Activated T-helper 1 cell treated with anti-CD3 and anti-CD28 coated beads, Interleukin-12 subunit alpha, Interleukin-12 subunit beta, Interleukin-2, Interleukin-4 antibody, amounts not matched to agents 30 ng/mL and 10 ng/mL and 1 ng/mL, durations not matched to agents 14 hours and 24 hours and 36 hours (primary cell): Measurements from ENCODE around the gene ZNF512B. TPM values are rescaled to one million over a fixed set of nuclear protein-coding genes. Genes with fewer than 3 reads are reported as not detected.
A peak's percentile ranks its signal among the peaks of the same experiment; 100 is the strongest.
"Not testable (repeated sequence)": the region's sequence is repeated elsewhere in the genome, so short reads cannot be mapped to it uniquely, and the experiment has no call there.

ENCODE experiments used
- DNase-seq: peaks from one replicate; pipeline ENCODE4 v3.0.0; 2021; ENCODE audit warnings: low spot score
- H3K27ac Mint-ChIP-seq: one replicate; pipeline ENCODE4 v1.8.0; 2021; ENCODE audit warnings: mild to moderate bottlenecking, mixed read lengths
- H3K27me3 Mint-ChIP-seq: one replicate; pipeline ENCODE4 v1.8.0; 2022; ENCODE audit warnings: mild to moderate bottlenecking, moderate library complexity, mixed read lengths; ENCODE audit not compliant: insufficient read depth
- H3K36me3 Mint-ChIP-seq: one replicate; pipeline ENCODE4 v1.8.0; 2021; ENCODE audit warnings: low read depth, mixed read lengths
- H3K4me1 Mint-ChIP-seq: one replicate; pipeline ENCODE4 v1.8.0; 2021; ENCODE audit warnings: low read depth, mixed read lengths
- H3K4me3 Mint-ChIP-seq: one replicate; pipeline ENCODE4 v1.8.0; 2021; ENCODE audit warnings: mild to moderate bottlenecking, moderate library complexity, mixed read lengths
- H3K9me3 Mint-ChIP-seq: one replicate; pipeline ENCODE4 v1.8.0; 2021; ENCODE audit warnings: mixed read lengths
- intact Hi-C: fragments of 100-400 bp; cut with micrococcal nuclease; formaldehyde crosslinking; loops from one replicate; pipeline ENCODE4 v1.15.1; 2024
- total RNA-seq: library from RNA; stranded (reverse); gene quantifications from 2 replicates; pipeline ENCODE4 v1.2.3, GENCODE V29; 2022

Gene ZNF512B, protein sequence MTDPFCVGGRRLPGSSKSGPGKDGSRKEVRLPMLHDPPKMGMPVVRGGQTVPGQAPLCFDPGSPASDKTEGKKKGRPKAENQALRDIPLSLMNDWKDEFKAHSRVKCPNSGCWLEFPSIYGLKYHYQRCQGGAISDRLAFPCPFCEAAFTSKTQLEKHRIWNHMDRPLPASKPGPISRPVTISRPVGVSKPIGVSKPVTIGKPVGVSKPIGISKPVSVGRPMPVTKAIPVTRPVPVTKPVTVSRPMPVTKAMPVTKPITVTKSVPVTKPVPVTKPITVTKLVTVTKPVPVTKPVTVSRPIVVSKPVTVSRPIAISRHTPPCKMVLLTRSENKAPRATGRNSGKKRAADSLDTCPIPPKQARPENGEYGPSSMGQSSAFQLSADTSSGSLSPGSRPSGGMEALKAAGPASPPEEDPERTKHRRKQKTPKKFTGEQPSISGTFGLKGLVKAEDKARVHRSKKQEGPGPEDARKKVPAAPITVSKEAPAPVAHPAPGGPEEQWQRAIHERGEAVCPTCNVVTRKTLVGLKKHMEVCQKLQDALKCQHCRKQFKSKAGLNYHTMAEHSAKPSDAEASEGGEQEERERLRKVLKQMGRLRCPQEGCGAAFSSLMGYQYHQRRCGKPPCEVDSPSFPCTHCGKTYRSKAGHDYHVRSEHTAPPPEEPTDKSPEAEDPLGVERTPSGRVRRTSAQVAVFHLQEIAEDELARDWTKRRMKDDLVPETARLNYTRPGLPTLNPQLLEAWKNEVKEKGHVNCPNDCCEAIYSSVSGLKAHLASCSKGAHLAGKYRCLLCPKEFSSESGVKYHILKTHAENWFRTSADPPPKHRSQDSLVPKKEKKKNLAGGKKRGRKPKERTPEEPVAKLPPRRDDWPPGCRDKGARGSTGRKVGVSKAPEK
- total RNA-seq = 28.0 and 28.3 TPM in 2 replicates

DNA sequence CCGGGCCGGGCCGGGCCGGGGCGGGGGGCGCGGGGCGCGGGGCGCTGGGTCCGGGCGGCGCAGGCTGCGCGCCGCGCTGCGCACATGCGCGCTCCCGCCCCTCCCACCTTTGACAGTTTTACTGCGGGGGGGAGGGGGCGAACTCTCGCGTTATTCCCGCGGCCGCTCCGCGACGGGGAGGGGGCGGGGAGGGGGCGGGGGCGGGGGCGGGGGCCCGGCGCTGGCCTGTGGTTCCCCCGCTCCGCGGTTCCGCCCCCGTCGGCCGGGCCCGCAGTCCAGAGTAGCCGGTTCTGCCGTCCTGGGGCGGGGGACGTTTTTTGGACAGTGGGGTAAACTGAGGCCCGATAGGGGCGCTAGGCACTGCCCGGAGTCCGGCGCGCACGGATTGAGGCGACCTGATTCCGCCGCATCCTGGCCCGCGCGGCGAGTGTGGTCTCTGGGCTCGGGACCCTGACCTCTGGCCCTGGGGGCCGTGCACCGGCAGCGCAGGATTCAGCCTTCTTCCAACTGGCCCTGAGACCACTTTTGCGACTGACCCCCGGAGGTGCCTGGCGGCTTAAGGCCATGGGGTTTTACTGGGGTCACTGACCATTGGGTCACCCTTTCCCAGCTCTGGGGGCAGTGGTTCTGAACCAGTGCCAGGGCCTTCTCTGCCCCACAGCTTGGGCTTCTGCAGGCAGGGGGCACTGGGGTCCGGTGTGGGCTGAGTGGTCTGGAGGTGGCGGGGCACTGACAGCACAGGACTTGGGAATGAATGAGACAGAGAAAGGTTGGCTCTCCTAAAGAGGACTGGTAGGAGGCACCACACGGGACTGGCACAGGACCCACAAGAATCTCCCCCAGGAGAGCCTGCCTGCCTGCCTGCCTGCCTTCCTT is at the start of gene ZNF512B:
Gene ZNF512B, minus strand, starts transcription at position 93 of the 876 bp plus-strand sequence. CDS start 1,980 bp downstream, outside the sequence.
- Mint-ChIP-seq H3K9me3 (no peaks in the 10 kb centered on the region), H3K27ac (peak within 1 kb of the TSS; percentile 82), H3K4me3 (peak within 1 kb of the TSS; percentile 88), H3K36me3 (peaks cover 20% of the 10 kb centered on the region), H3K27me3 (peaks cover 2% of the 10 kb centered on the region), H3K4me1 (peaks cover 23% of the 10 kb centered on the region)
- peak; percentile 54 for DNase-seq
- intact Hi-C loops = loop anchor here (1.0 to 10.0 kb wide), 4 partner anchors 8 to 235 kb away; partner anchors contain the start of genes LIME1 and SLC2A4RG

DNA sequence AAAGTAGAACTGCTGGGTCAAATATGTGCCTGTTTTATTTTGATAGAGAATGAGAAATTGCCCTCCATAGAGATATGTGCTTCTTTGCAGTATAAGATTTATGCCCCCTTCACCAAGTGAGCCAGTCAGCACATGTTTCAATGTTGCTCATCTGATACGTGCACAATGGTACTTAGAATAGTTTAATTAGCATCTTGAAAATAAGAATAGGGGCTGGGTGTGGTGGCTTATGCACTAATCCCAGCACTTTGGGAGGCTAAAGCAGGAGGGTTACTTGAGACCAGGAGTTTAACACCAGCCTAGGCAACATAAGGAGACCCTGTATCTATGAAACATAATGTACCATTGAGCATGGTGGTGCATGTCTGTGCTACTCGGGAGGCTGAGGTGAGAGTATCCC is 45.9 kb upstream of the ZNF512B start:
- Mint-ChIP-seq H3K9me3 (no peaks in the 10 kb centered on the region), H3K4me1 (peaks cover 34% of the 10 kb centered on the region), H3K27me3 (no peaks in the 10 kb centered on the region), H3K36me3 (peaks cover 50% of the 10 kb centered on the region), H3K4me3 (no peak overlapping the region), H3K27ac (no peak overlapping the region)
- DNase-seq = no peak
- intact Hi-C loops = no loop called here

DNA sequence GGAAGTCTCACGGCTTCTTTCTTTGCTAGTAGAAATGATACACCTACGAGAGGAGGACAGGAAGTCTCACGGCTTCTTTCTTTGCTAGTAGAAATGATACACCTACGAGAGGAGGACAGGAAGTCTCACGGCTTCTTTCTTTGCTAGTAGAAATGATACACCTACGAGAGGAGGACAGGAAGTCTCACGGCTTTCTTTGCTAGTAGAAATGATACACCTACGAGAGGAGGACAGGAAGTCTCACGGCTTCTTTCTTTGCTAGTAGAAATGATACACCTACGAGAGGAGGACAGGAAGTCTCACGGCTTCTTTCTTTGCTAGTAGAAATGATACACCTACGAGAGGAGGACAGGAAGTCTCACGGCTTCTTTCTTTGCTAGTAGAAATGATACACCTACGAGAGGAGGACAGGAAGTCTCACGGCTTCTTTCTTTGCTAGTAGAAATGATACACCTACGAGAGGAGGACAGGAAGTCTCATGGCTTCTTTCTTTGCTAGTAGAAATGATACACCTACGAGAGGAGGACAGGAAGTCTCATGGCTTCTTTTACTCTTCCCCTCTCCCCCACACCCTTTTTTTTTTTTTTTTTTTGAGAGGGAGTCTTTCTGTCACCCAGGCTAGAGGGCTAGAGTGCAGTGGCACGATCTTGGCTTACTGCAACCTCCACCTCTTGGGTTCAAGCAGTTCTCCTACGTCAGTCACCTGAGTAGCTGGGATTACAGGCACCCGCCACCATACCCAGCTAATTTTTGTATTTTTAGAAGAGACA is 42.8 kb upstream of the ZNF512B start:
- Mint-ChIP-seq H3K27ac (peak overlapping the region; percentile 94), H3K9me3 (peaks cover 13% of the 10 kb centered on the region), H3K36me3 (peaks cover 58% of the 10 kb centered on the region), H3K4me1 (peaks cover 55% of the 10 kb centered on the region), H3K4me3 (peak overlapping the region; percentile 33)
- H3K27me3 Mint-ChIP-seq, intact Hi-C loops, DNase-seq: not testable (repeated sequence)

- Mint-ChIP-seq H3K4me1 (peaks cover 55% of the 10 kb centered on the region), H3K27ac (peak overlapping the region; percentile 76), H3K27me3 (no peaks in the 10 kb centered on the region), H3K4me3 (no peak overlapping the region), H3K36me3 (peaks cover 58% of the 10 kb centered on the region), H3K9me3 (peaks cover 13% of the 10 kb centered on the region)
- intact Hi-C loops = no loop called here
- DNase-seq = no peak
Measured at GRCh38 chr20:64011366-64011779, 41.6 kb upstream of the ZNF512B start.

- Mint-ChIP-seq H3K9me3 (peaks cover 13% of the 10 kb centered on the region), H3K4me3 (no peak overlapping the region), H3K27me3 (no peaks in the 10 kb centered on the region), H3K4me1 (peaks cover 55% of the 10 kb centered on the region), H3K36me3 (peaks cover 59% of the 10 kb centered on the region), H3K27ac (peak overlapping the region; percentile 76)
- intact Hi-C loops = no loop called here
- no peak for DNase-seq
Measured at GRCh38 chr20:64010711-64011237, 41.0 kb upstream of the ZNF512B start.

DNA sequence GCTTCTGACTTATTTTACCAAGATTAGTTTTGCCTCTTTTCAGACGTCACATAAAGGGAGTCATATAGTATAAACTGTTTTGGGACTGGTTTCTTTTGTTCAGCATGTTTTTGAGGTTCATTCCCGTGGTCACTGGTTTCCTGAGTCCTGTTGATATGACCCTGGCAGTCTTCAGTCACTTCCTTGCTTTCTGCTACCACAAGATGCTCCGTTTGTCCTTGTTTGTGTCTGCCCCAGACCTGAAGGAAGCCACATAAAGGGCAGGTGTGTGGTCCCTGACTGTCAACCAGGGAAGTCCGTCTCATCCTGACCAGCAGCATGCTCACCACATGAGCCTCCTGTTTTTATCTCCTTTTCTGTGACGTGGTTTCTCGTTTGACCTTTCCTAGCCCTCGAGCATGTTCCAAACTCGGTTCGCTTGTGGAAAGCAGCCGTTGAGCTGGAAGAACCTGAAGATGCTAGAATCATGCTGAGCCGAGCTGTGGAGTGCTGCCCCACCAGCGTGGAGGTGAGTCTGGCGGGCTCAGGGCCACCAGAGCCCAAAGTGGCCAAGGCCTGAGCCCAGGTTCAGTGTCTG is 40.2 kb upstream of the ZNF512B start:
- Mint-ChIP-seq H3K4me1 (peaks cover 48% of the 10 kb centered on the region), H3K27ac (peak overlapping the region; percentile 50), H3K27me3 (no peaks in the 10 kb centered on the region), H3K4me3 (peak overlapping the region; percentile 1), H3K36me3 (peaks cover 57% of the 10 kb centered on the region), H3K9me3 (peaks cover 13% of the 10 kb centered on the region)
- intact Hi-C loops = no loop called here
- DNase-seq = no peak

DNA sequence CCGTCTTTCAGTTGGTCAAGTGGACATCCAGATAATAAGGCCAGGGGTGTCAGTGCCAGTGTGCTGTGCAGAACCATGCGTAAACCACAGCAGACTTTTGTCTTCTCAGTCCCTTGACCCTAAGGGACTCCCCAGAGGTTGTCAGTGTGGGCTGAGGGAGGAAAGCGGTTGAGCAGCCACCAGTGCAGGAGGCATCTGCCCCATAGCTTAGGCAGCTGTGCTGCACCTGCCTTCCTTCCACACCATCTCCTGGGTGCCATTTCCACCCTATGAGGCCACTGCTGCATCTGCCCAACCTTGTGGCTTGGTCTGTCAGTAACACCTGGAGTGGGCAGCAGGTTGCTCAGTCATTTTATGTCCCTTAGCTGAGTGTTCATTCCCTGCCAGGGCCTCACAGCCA is 37.2 kb upstream of the ZNF512B start:
- no peak for DNase-seq
- Mint-ChIP-seq H3K4me1 (peaks cover 29% of the 10 kb centered on the region), H3K27ac (no peak overlapping the region), H3K36me3 (peaks cover 52% of the 10 kb centered on the region), H3K27me3 (no peaks in the 10 kb centered on the region), H3K9me3 (peaks cover 13% of the 10 kb centered on the region), H3K4me3 (no peak overlapping the region)
- intact Hi-C loops = no loop called here

DNA sequence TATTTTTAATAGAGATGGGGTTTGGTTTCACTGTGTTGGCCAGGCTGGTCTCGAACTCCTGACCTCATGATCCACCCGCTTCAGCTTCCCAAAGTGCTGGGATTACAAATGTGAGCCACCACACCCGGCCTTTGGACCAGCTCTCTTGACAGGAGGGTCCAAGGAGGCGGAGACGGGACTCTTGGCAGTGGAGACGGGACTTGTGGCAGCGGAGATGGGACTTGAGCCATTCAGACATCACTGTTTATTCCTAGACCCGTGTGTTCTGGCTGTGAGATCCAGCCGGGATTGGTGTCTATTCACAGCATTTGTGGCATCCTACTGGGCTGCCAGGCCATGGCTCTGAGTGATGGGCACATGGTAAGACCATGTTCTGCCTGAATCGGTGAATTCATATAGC is 36.8 kb upstream of the ZNF512B start:
- Mint-ChIP-seq H3K9me3 (peaks cover 13% of the 10 kb centered on the region), H3K4me1 (peaks cover 28% of the 10 kb centered on the region), H3K36me3 (peaks cover 55% of the 10 kb centered on the region), H3K27me3 (no peaks in the 10 kb centered on the region), H3K27ac (no peak overlapping the region), H3K4me3 (no peak overlapping the region)
- DNase-seq = no peak
- intact Hi-C loops = no loop called here

DNA sequence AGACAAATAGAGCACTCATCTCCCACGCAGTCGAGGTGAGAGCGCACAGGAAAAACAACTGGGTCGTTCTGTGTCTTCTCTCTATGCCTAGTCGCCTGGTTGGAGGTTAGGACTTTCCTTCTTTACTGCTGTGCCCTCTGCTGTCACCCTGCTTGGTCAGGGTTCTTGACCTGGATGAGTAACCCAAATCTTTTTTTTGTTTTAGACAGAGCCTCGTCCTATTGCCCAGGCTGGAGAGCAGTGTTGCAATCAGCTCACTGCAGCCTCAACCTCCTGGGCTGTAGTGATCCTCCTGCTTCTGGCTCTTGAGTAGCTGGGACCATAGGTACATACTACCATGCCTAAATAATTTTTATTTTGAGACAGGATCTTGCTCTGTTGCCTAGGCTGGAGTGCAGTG is 35.7 kb upstream of the ZNF512B start:
- Mint-ChIP-seq H3K4me1 (peaks cover 20% of the 10 kb centered on the region), H3K4me3 (no peak overlapping the region), H3K9me3 (peaks cover 13% of the 10 kb centered on the region), H3K36me3 (peaks cover 50% of the 10 kb centered on the region), H3K27ac (no peak overlapping the region), H3K27me3 (no peaks in the 10 kb centered on the region)
- intact Hi-C loops = no loop called here
- DNase-seq = no peak

GRCh38 chr20:64003960-64004725 is 34.4 kb upstream of the ZNF512B start:
- H3K36me3 Mint-ChIP-seq = peaks cover 44% of the 10 kb centered on the region
- DNase-seq = no peak
- peaks cover 8% of the 10 kb centered on the region for H3K4me1 Mint-ChIP-seq
- H3K27ac Mint-ChIP-seq = no peak overlapping the region
- H3K27me3 Mint-ChIP-seq = no peaks in the 10 kb centered on the region
- H3K9me3 Mint-ChIP-seq = peaks cover 8% of the 10 kb centered on the region
- intact Hi-C loops = no loop called here
- no peak overlapping the region for H3K4me3 Mint-ChIP-seq

- Mint-ChIP-seq H3K9me3 (no peaks in the 10 kb centered on the region), H3K4me1 (no peaks in the 10 kb centered on the region), H3K4me3 (no peak overlapping the region), H3K27me3 (no peaks in the 10 kb centered on the region), H3K27ac (no peak overlapping the region), H3K36me3 (peaks cover 37% of the 10 kb centered on the region)
- intact Hi-C loops = no loop called here
- DNase-seq = no peak
Measured at GRCh38 chr20:64001607-64002011, 31.9 kb upstream of the ZNF512B start.
